Measurements from ENCODE around the gene FAM228A.

GRCh38 chr2:24233321-24233720, 58.5 kb downstream of the FAM228A start:
- TF ChIP-seq ZNF331 (CRISPR knock-in tag; IDR thresholded peaks at IDR 0.05; ENCODE audit: low read depth) (no peak), CTCF (conservative IDR thresholded peaks at IDR 0.05; ENCODE audit: low read depth in 2 of 2) (no peak), POLR2AphosphoS5 (IDR thresholded peaks at IDR 0.05; ENCODE audit: low read depth) (no peak), EZH2 (IDR thresholded peaks at IDR 0.05; ENCODE audit: low read depth, unreplicated experiment) (no peak), JUNB (IDR thresholded peaks at IDR 0.05; ENCODE audit: unreplicated experiment) (no peak), REST (IDR thresholded peaks at IDR 0.05; ENCODE audit: unreplicated experiment) (no peak), STAT1 (IDR thresholded peaks at IDR 0.05; ENCODE audit: unreplicated experiment) (no peak)
